ENCODE results near the gene ZC3H12C. TPM values are rescaled to one million over a fixed set of nuclear protein-coding genes. Genes with fewer than 3 reads are reported as not detected.

ZC3H12C gene
- total RNA-seq, 1 donor from 2014 or later = 6.3 TPM

- TF ChIP-seq CTCF (IDR thresholded peaks at IDR 0.05) = no peak
- Histone ChIP-seq H3K4me3 (no peak overlapping the region), H3K4me1 (no peaks in the 10 kb centered on the region), H3K27ac (no peak overlapping the region), H3K27me3 (no peaks in the 10 kb centered on the region), H3K36me3 (no peaks in the 10 kb centered on the region), H3K9me3 (no peaks in the 10 kb centered on the region)
- DNase-seq (ENCODE audit: low spot score in 2 of 2) = no peak
- intact Hi-C loops (cut with DNase I) = no loop called here
Measured at GRCh38 chr11:110184456-110184855, 91.3 kb downstream of the ZC3H12C start.

GRCh38 chr11:110185121-110185591 is 92.0 kb downstream of the ZC3H12C start:
- Histone ChIP-seq H3K4me1 (no peaks in the 10 kb centered on the region), H3K27ac (no peak overlapping the region), H3K27me3 (no peaks in the 10 kb centered on the region), H3K36me3 (no peaks in the 10 kb centered on the region), H3K9me3 (no peaks in the 10 kb centered on the region), H3K4me3 (no peak overlapping the region)
- DNase-seq (ENCODE audit: low spot score in 2 of 2) = no peak
- intact Hi-C loops (cut with DNase I) = no loop called here
- no peak for TF ChIP-seq CTCF (IDR thresholded peaks at IDR 0.05)

GRCh38 chr11:110185599-110185998 is 92.4 kb downstream of the ZC3H12C start:
- no peak overlapping the region for H3K27ac ChIP-seq
- H3K27me3 ChIP-seq = no peaks in the 10 kb centered on the region
- H3K4me3 ChIP-seq = no peak overlapping the region
- TF ChIP-seq CTCF (IDR thresholded peaks at IDR 0.05) = no peak
- H3K4me1 ChIP-seq = no peaks in the 10 kb centered on the region
- H3K36me3 ChIP-seq = no peaks in the 10 kb centered on the region
- intact Hi-C loops (cut with DNase I) = no loop called here
- no peak for DNase-seq (ENCODE audit: low spot score in 2 of 2)
- no peaks in the 10 kb centered on the region for H3K9me3 ChIP-seq

- intact Hi-C loops (cut with DNase I) = no loop called here
- Histone ChIP-seq H3K4me3 (no peak overlapping the region), H3K36me3 (no peaks in the 10 kb centered on the region), H3K27me3 (no peaks in the 10 kb centered on the region), H3K4me1 (no peaks in the 10 kb centered on the region), H3K27ac (no peak overlapping the region), H3K9me3 (no peaks in the 10 kb centered on the region)
- TF ChIP-seq CTCF (IDR thresholded peaks at IDR 0.05) = no peak
- no peak for DNase-seq (ENCODE audit: low spot score in 2 of 2)
Measured at GRCh38 chr11:110186456-110186855, 93.3 kb downstream of the ZC3H12C start.

GRCh38 chr11:110186867-110187266 is 93.7 kb downstream of the ZC3H12C start:
- no peak for DNase-seq (ENCODE audit: low spot score in 2 of 2)
- no peaks in the 10 kb centered on the region for H3K36me3 ChIP-seq
- no peaks in the 10 kb centered on the region for H3K27me3 ChIP-seq
- H3K4me3 ChIP-seq = no peak overlapping the region
- no peaks in the 10 kb centered on the region for H3K9me3 ChIP-seq
- H3K27ac ChIP-seq = no peak overlapping the region
- intact Hi-C loops (cut with DNase I) = no loop called here
- no peak for TF ChIP-seq CTCF (IDR thresholded peaks at IDR 0.05)
- H3K4me1 ChIP-seq = no peaks in the 10 kb centered on the region

GRCh38 chr11:110187731-110188130 is 94.5 kb downstream of the ZC3H12C start:
- Histone ChIP-seq H3K27ac (no peak overlapping the region), H3K4me1 (no peaks in the 10 kb centered on the region), H3K4me3 (no peak overlapping the region), H3K36me3 (no peaks in the 10 kb centered on the region), H3K27me3 (no peaks in the 10 kb centered on the region), H3K9me3 (no peaks in the 10 kb centered on the region)
- TF ChIP-seq CTCF (IDR thresholded peaks at IDR 0.05) = no peak
- no peak for DNase-seq (ENCODE audit: low spot score in 2 of 2)
- intact Hi-C loops (cut with DNase I) = no loop called here
